Measurements from ENCODE around the gene SMYD5. TPM values are rescaled to one million over a fixed set of nuclear protein-coding genes. Genes with fewer than 3 reads are reported as not detected.

Gene SMYD5
- total RNA-seq, 2 experiments from 2014 or later = 33.2 to 42.2 TPM

DNA sequence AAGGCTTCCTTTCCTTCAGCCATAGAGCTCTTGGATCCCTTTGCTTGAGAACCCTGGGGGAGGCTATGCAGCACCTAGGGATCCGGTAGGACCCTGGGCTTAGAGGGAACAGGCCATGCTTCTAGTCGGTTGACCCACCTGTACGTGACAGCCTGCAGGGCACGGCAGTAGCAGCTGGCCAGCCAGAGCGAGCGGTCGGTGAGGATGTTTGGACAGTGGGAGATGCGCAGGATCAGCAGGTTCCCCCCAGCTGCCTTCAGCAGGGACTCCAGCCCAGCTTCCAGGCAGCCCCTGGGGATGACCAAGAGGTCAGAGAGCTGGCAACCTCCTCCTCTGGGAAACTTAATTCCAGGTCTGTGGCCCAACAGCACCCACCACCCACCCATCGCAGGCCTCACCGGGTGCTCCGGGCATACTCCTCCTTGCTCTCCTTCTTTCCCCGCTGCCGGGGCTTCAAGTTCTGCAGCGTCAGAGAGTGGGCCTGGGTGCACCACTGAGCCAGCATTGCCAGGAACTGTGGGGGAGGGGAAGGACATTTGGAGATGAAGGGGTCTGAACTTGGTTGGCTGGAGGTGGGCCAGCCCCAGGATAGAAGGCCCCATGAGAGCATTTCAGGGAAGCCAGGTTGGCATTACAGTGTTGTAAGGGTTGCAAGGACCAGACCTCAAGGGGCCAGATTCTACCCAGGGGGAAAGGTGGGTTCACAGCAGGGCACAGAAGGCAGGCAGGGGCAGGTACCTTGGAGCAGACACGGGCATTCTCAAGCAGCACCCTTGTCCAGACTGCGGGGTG lies 49.7 kb downstream of the SMYD5 start:
- no peaks in the 10 kb centered on the region for H3K9me3 ChIP-seq (ENCODE audit: low read length)
- H3K36me3 ChIP-seq (ENCODE audit: insufficient read depth, low read length) = peaks cover 87% of the 10 kb centered on the region
- H3K79me2 ChIP-seq (ENCODE audit: insufficient read depth, low read depth, low read length) = peaks cover 14% of the 10 kb centered on the region; the same call in 1 of the 2 replicates
- H2AFZ ChIP-seq (ENCODE audit: low read length) = no peak overlapping the region
- CTCF ChIA-PET (ENCODE audit: unreplicated experiment) = interaction anchor here (0.7 kb wide), 1 partner anchor 162 kb away, joined by 3 read pairs; no protein-coding TSS in a partner anchor
- intact Hi-C loops (cut with micrococcal nuclease; ENCODE audit: unreplicated experiment) = no loop called here
- TF ChIP-seq, protein P1, sequence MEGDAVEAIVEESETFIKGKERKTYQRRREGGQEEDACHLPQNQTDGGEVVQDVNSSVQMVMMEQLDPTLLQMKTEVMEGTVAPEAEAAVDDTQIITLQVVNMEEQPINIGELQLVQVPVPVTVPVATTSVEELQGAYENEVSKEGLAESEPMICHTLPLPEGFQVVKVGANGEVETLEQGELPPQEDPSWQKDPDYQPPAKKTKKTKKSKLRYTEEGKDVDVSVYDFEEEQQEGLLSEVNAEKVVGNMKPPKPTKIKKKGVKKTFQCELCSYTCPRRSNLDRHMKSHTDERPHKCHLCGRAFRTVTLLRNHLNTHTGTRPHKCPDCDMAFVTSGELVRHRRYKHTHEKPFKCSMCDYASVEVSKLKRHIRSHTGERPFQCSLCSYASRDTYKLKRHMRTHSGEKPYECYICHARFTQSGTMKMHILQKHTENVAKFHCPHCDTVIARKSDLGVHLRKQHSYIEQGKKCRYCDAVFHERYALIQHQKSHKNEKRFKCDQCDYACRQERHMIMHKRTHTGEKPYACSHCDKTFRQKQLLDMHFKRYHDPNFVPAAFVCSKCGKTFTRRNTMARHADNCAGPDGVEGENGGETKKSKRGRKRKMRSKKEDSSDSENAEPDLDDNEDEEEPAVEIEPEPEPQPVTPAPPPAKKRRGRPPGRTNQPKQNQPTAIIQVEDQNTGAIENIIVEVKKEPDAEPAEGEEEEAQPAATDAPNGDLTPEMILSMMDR (conservative IDR thresholded peaks at IDR 0.05; ENCODE audit: low read length) = no peak
- TF ChIP-seq EZH2phosphoT487 (IDR thresholded peaks at IDR 0.05; ENCODE audit: borderline replicate concordance, low read depth, low read length) = no peak
- BruUV-seq (replicated peaks) = no TSS peak
- H3K4me2 ChIP-seq (ENCODE audit: low read length) = no peak overlapping the region
- H4K20me1 ChIP-seq (ENCODE audit: insufficient read depth, low read length) = no peaks in the 10 kb centered on the region
- no peak overlapping the region for H3K4me3 ChIP-seq (ENCODE audit: low read depth, low read length, poor library complexity, severe bottlenecking)
- no peak overlapping the region for H3K27ac ChIP-seq (ENCODE audit: low read depth, low read length, poor library complexity, severe bottlenecking)
- no peaks in the 10 kb centered on the region for H3K4me1 ChIP-seq (ENCODE audit: insufficient read depth, low read length, poor library complexity, severe bottlenecking)
- H3K9me2 ChIP-seq (ENCODE audit: insufficient read depth, low read length) = no peaks in the 10 kb centered on the region
- no peak for DNase-seq (ENCODE audit: low spot score)
- POLR2A ChIA-PET = no interaction called here

DNA sequence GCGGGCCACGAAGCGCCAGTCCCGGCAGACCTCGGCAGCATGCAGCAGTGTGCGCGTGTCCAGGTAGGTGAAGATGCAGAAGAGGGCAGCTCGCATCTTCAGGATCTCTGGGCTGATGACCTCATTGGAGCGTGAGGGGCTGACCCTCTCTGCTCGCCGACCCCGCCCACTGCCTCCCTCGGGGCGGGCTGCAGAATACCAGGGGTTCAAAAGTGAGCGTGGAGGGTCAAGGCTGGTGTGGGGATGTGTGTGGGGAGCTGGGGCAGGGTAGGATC lies 50.2 kb downstream of the SMYD5 start:
- ChIA-PET CTCF (ENCODE audit: unreplicated experiment) (interaction anchor here (0.7 kb wide), 1 partner anchor 162 kb away, joined by 3 read pairs; no protein-coding TSS in a partner anchor), POLR2A (no interaction called here)
- H3K4me1 ChIP-seq (ENCODE audit: insufficient read depth, low read length, poor library complexity, severe bottlenecking) = no peaks in the 10 kb centered on the region
- BruUV-seq (replicated peaks) = no TSS peak
- H3K27ac ChIP-seq (ENCODE audit: low read depth, low read length, poor library complexity, severe bottlenecking) = no peak overlapping the region
- no peaks in the 10 kb centered on the region for H4K20me1 ChIP-seq (ENCODE audit: insufficient read depth, low read length)
- no peaks in the 10 kb centered on the region for H3K9me2 ChIP-seq (ENCODE audit: insufficient read depth, low read length)
- H3K4me2 ChIP-seq (ENCODE audit: low read length) = no peak overlapping the region
- no peak for TF ChIP-seq EZH2phosphoT487 (IDR thresholded peaks at IDR 0.05; ENCODE audit: borderline replicate concordance, low read depth, low read length)
- TF ChIP-seq, protein P1 (conservative IDR thresholded peaks at IDR 0.05; ENCODE audit: low read length) = no peak
- H3K36me3 ChIP-seq (ENCODE audit: insufficient read depth, low read length) = peaks cover 85% of the 10 kb centered on the region
- intact Hi-C loops (cut with micrococcal nuclease; ENCODE audit: unreplicated experiment) = no loop called here
- H3K79me2 ChIP-seq (ENCODE audit: insufficient read depth, low read depth, low read length) = peaks cover 14% of the 10 kb centered on the region; the same call in 1 of the 2 replicates
- no peak for DNase-seq (ENCODE audit: low spot score)
- no peak overlapping the region for H2AFZ ChIP-seq (ENCODE audit: low read length)
- H3K9me3 ChIP-seq (ENCODE audit: low read length) = no peaks in the 10 kb centered on the region
- no peak overlapping the region for H3K4me3 ChIP-seq (ENCODE audit: low read depth, low read length, poor library complexity, severe bottlenecking)

DNA sequence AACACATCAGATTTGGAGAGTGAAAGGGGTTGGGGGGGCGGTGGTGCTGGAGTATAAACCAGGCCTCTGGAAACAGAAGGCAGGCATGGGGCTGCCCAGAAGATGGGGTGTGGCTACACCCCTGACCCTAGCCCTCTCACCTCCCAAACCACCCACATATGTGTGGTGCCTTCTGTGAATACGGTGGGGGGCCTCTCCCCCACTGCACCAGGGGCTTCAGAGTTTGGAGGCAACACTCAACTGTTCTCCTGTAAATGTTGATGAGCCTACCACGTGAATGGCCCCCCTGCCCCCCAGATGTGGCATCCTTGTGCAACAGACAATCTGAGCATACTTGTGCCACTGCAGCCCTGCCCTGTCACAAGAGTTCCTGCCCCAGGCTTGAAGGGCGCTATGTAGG lies 50.7 kb downstream of the SMYD5 start:
- Histone ChIP-seq H3K4me1 (ENCODE audit: insufficient read depth, low read length, poor library complexity, severe bottlenecking) (peaks cover 3% of the 10 kb centered on the region), H3K9me2 (ENCODE audit: insufficient read depth, low read length) (no peaks in the 10 kb centered on the region), H2AFZ (ENCODE audit: low read length) (no peak overlapping the region), H3K27ac (ENCODE audit: low read depth, low read length, poor library complexity, severe bottlenecking) (no peak overlapping the region), H3K9me3 (ENCODE audit: low read length) (no peaks in the 10 kb centered on the region), H4K20me1 (ENCODE audit: insufficient read depth, low read length) (no peaks in the 10 kb centered on the region), H3K4me2 (ENCODE audit: low read length) (no peak overlapping the region), H3K4me3 (ENCODE audit: low read depth, low read length, poor library complexity, severe bottlenecking) (no peak overlapping the region), H3K79me2 (ENCODE audit: insufficient read depth, low read depth, low read length) (peaks cover 16% of the 10 kb centered on the region; the same call in 1 of the 2 replicates), H3K36me3 (ENCODE audit: insufficient read depth, low read length) (peaks cover 82% of the 10 kb centered on the region)
- ChIA-PET CTCF (ENCODE audit: unreplicated experiment) (no interaction called here), POLR2A (no interaction called here)
- TF ChIP-seq EZH2phosphoT487 (IDR thresholded peaks at IDR 0.05; ENCODE audit: borderline replicate concordance, low read depth, low read length) = no peak
- TF ChIP-seq, protein P1 (conservative IDR thresholded peaks at IDR 0.05; ENCODE audit: low read length) = no peak
- no TSS peak for BruUV-seq (replicated peaks)
- DNase-seq (ENCODE audit: low spot score) = no peak
- intact Hi-C loops (cut with micrococcal nuclease; ENCODE audit: unreplicated experiment) = no loop called here

Data from OCI-LY7 (cell line).